Skin of body (tissue), 2 donors: ENCODE data around the gene DUSP2. TPM values are rescaled to one million over a fixed set of nuclear protein-coding genes. Genes with fewer than 3 reads are reported as not detected.

Experiments
- DNase-seq: peaks from one replicate; lab custom pipeline; 2025; lab: John Stamatoyannopoulos, UW
- total RNA-seq: library from RNA; depleted of rRNA; stranded (reverse); fragments of >200 nt; gene quantifications from one replicate; pipeline ENCODE4 v1.2.3, GENCODE V29; 2014

The DUSP2 gene
- total RNA-seq, 1 donor from 2014 or later = 59.4 TPM

GRCh38 chr2:96115631-96116423 is 29.4 kb downstream of the DUSP2 start:
- no peak for DNase-seq

- no peak for DNase-seq
Measured at GRCh38 chr2:96114903-96115581, 30.2 kb downstream of the DUSP2 start.

- no peak for DNase-seq
Measured at GRCh38 chr2:96114546-96114902, 30.7 kb downstream of the DUSP2 start.

GRCh38 chr2:96113951-96114350 is 31.3 kb downstream of the DUSP2 start:
- no peak for DNase-seq

GRCh38 chr2:96113367-96113677 is 31.9 kb downstream of the DUSP2 start:
- DNase-seq = no peak

GRCh38 chr2:96112501-96113366 is 32.5 kb downstream of the DUSP2 start:
- DNase-seq = no peak

GRCh38 chr2:96111823-96112500 is 33.3 kb downstream of the DUSP2 start:
- DNase-seq = no peak

- no peak for DNase-seq
Measured at GRCh38 chr2:96111257-96111640, 34.0 kb downstream of the DUSP2 start.

- DNase-seq = no peak
Measured at GRCh38 chr2:96110621-96111256, 34.5 kb downstream of the DUSP2 start.

GRCh38 chr2:96109931-96110511 is 35.2 kb downstream of the DUSP2 start:
- no peak for DNase-seq

GRCh38 chr2:96109361-96109680 is 35.9 kb downstream of the DUSP2 start:
- DNase-seq = no peak

- peak; percentile 77 for DNase-seq
Measured at GRCh38 chr2:96108541-96109360, 36.5 kb downstream of the DUSP2 start.

GRCh38 chr2:96108151-96108540 is 37.1 kb downstream of the DUSP2 start:
- DNase-seq = no peak

GRCh38 chr2:96107708-96108065 is 37.6 kb downstream of the DUSP2 start:
- no peak for DNase-seq

GRCh38 chr2:96106991-96107707 is 38.1 kb downstream of the DUSP2 start:
- DNase-seq = no peak

GRCh38 chr2:96105994-96106715 is 39.1 kb downstream of the DUSP2 start:
- DNase-seq = no peak

- DNase-seq = no peak
Measured at GRCh38 chr2:96105152-96105915, 39.9 kb downstream of the DUSP2 start.

GRCh38 chr2:96104487-96104861 is 40.8 kb downstream of the DUSP2 start:
- DNase-seq = no peak
